Measurements from ENCODE around the gene RNF14.

Gene RNF14, protein sequence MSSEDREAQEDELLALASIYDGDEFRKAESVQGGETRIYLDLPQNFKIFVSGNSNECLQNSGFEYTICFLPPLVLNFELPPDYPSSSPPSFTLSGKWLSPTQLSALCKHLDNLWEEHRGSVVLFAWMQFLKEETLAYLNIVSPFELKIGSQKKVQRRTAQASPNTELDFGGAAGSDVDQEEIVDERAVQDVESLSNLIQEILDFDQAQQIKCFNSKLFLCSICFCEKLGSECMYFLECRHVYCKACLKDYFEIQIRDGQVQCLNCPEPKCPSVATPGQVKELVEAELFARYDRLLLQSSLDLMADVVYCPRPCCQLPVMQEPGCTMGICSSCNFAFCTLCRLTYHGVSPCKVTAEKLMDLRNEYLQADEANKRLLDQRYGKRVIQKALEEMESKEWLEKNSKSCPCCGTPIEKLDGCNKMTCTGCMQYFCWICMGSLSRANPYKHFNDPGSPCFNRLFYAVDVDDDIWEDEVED

DNA sequence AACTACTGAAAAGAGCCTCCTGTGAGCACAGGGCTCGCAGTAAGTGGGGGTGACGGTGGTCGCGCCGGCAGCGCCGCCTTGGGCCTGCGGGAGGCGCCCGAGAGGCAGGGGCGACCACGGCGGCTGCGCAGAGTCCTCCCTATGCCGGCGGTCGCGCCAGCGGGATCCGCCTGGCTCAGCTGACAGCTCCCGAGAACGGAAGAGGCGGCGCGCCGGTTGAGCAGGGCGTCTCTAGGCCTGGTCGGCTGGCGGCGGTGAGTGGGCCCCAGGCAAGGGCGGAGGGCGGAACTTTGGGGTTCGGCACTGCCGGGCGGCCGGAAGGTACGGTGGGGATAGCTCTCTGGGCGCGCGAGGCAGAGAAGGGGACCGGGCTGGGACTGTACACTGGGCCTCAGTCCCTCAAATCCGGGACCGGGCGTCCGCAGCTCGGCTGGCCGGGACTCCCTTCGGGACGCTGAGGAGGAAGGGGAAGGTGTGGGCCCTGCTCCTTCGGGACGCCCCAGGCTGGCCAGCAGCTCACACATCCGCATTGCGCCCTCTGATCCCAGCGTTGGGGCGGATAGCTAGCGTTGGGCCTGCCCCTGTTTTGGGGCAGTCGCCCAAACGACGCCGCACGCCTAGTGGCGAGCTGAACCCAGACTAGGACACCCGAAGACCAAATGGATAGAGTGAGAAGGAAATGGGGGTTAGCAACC, at the start of gene RNF14:
Gene RNF14, plus strand, starts transcription at position 192 of the 695 bp plus-strand sequence. CDS start 4,484 bp downstream, outside the sequence.
- H3K27ac ChIP-seq = peak within 1 kb of the TSS; percentile 75
- no peak for TF ChIP-seq ZFX (IDR thresholded peaks at IDR 0.05; ENCODE audit: borderline replicate concordance)
- TF ChIP-seq, protein P1, sequence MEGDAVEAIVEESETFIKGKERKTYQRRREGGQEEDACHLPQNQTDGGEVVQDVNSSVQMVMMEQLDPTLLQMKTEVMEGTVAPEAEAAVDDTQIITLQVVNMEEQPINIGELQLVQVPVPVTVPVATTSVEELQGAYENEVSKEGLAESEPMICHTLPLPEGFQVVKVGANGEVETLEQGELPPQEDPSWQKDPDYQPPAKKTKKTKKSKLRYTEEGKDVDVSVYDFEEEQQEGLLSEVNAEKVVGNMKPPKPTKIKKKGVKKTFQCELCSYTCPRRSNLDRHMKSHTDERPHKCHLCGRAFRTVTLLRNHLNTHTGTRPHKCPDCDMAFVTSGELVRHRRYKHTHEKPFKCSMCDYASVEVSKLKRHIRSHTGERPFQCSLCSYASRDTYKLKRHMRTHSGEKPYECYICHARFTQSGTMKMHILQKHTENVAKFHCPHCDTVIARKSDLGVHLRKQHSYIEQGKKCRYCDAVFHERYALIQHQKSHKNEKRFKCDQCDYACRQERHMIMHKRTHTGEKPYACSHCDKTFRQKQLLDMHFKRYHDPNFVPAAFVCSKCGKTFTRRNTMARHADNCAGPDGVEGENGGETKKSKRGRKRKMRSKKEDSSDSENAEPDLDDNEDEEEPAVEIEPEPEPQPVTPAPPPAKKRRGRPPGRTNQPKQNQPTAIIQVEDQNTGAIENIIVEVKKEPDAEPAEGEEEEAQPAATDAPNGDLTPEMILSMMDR (IDR thresholded peaks at IDR 0.05) = peak; percentile 99

DNA sequence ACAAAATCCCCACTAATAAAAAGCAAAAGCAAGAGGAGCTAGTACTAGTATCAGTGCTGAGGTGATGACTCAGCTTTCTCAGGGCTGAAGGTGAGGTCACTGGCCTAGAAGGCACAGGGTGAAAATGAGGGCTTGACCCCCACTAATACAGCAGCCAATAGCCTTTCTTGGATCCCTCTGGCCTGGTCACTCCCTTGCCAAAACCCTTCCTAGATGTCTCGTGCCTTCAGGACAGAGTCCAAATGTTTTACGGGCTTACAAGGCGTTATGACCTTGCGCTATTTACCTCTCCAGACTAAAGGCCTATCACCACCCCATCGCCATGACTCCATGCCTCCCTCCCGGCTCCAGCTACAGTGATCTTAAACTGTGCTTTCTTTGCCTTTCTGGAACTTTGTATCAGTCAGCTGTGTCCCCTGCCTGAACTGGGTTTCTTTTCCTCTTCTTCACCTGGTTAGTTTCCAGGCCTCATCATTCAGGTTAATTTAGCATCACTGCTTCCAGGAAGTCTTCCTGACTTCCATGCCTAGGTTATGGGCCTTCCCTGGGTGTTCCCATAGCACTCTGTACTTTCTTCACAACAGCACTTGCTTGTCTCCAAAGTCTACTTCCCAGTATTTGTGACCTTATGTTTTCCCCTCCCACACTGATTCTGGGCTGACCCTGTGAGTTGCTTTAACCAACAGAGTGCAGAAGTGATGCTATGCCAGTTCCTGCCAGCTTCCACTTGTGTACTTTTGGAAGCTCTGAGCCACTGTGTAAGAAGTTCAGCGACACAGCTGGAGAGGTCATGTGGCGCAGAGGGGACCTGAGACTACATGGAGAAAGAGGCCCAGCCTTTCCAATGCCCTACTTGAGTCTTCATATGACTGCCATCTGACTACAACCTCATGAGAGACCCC, 49.4 kb upstream of the RNF14 start:
- TF ChIP-seq, protein P1 (IDR thresholded peaks at IDR 0.05) = no peak
- TF ChIP-seq ZFX (IDR thresholded peaks at IDR 0.05; ENCODE audit: borderline replicate concordance) = no peak

DNA sequence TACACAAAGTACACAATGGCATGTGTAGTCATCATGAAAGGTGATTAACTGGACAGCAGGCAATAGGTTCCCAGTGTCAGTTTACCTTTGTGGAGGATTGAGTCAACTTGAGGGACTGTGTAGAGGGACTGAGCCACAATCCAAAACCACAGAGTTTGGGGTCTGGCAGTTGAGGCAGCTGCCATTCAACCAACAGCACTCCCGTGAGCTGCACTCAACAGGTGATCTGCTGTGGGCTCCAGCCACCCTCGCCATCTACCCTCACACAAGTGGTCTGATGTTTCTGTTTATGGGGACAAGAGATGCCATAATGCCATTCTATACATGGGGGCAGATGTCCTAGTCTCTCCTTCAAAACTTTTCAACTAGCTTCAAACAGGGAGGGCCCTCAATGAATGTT, 48.1 kb upstream of the RNF14 start:
- no peak for TF ChIP-seq ZFX (IDR thresholded peaks at IDR 0.05; ENCODE audit: borderline replicate concordance)
- TF ChIP-seq, protein P1 (IDR thresholded peaks at IDR 0.05) = no peak
- H3K27ac ChIP-seq = no peak overlapping the region

More for the DNA sequence above, 49.4 kb upstream of the RNF14 start:
- H3K27ac ChIP-seq = no peak overlapping the region

DNA sequence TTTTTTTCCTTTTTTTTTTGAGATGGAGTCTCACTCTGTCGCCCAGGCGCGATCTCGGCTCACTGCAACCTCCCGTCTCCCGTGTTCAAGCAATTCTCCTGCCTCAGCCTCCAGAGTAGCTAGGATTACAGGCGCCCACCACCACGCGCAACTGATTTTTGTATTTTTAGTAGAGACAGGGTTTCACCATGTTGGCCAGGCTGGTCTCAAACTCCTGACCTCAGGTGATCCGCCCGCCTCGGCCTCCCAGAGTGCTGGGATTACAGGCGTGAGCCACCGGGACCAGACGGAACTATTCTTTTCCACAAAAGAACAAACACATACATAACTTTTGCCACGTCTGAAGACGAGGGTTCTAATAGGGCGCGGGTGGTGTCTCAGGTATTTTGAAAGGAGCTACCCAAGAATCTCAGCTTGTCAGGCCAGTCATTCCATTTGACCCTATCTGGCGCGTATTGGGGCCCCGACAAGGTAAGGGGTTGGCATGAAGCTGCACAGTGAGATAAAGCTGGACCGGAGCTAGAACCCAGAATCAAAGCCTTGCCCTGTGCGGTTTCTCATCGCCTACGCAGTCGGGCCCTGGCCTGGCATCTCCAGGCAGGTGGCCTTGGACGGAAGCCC, 46.0 kb upstream of the RNF14 start:
- peak overlapping the region; percentile 93 for H3K27ac ChIP-seq

DNA sequence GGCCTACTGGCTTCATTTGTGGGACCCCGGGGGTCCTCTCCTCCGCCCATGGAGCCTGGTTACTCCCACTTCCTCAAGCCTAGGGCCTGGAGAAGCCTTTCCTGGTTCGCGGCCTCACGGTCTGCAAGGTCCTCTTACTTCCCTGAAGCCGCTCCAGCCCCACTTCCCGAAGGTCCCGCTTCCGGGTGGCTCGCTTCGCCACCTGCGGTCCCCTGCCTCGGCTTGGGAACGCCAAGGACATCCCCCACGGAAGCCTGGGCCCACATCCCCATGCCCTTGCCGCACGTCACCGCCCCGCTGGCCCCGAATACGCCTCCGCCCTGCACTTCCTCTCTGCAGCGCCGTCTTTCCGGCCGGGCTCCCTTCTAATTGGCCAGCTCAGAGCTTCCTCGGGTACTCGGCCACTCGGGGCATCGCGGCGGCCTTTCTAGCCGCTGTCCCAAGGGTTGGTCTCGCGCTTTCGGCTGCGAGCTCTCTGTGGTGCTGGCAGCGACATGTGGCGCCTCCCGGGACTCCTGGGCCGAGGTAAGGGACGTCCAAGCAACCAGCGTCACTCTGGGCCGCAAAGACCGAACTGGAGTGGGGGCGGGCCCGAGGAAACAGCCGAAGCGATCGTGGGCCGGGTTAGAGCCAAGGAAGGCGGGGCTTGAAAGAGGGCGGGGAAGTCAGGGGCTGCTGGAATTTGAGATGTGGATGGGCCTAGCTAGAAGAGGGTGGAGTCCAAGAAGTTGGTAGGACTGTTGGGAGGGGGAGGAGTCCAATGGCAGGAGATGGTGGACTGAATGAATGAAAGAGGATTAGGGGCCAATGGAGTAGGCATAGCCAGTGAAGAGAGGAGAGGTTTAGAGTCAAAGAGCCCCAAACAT, 45.2 kb upstream of the RNF14 start, which contains the start of gene DELE1:
Gene DELE1, plus strand, starts transcription at position 424 of the 866 bp plus-strand sequence. Its CDS starts 71 bp downstream, at position 495.
- TF ChIP-seq, protein P1 (IDR thresholded peaks at IDR 0.05) = no peak
- no peak for TF ChIP-seq ZFX (IDR thresholded peaks at IDR 0.05; ENCODE audit: borderline replicate concordance)
- H3K27ac ChIP-seq = peak within 1 kb of the TSS; percentile 93

DNA sequence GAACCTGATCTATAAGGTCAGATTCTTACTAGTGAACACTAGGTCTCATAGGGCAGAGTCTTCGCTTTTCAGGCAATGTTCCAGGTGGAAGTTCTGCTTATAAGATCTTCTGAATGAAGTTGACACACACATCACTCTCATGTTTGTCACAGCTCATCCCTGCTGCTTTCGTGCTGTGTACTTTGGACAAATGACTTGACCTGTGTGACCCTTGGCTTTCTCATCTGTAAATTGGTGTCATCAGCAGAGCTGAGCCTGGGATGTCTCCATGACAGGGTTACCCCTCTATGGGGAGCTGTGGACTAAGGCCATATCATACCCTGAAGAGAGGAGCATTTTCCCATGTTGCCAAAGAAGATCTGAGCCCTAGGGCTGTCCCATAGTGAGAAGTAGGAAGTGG, 42.5 kb upstream of the RNF14 start:
- H3K27ac ChIP-seq = no peak overlapping the region
- no peak for TF ChIP-seq ZFX (IDR thresholded peaks at IDR 0.05; ENCODE audit: borderline replicate concordance)
- TF ChIP-seq, protein P1 (IDR thresholded peaks at IDR 0.05) = no peak
